Measurements from ENCODE around the gene EPSTI1.

DNA sequence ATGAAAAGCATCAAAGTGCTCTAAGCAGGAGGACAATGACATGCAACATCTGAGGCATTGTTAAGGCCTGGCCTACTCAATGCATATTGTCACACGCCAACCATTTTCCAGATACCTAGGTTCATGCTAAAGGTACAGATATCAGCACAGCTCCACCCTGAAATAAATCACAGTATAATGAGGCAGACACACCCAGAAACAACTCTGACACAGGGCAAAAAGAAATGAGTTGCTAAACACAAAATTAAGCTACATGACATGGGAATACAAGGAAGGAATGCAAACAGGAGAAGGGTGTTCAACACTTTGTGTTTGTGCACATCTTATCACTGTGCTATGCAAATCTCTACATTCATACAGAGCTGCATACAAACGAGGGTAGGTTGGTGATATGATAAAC is 86.5 kb downstream of the EPSTI1 start:
- TF ChIP-seq REST (IDR thresholded peaks at IDR 0.05; ENCODE audit: insufficient read depth in 1 of 2, low read depth in 2 of 2, low read length in 1 of 2): no peak
- TF ChIP-seq, protein P1, sequence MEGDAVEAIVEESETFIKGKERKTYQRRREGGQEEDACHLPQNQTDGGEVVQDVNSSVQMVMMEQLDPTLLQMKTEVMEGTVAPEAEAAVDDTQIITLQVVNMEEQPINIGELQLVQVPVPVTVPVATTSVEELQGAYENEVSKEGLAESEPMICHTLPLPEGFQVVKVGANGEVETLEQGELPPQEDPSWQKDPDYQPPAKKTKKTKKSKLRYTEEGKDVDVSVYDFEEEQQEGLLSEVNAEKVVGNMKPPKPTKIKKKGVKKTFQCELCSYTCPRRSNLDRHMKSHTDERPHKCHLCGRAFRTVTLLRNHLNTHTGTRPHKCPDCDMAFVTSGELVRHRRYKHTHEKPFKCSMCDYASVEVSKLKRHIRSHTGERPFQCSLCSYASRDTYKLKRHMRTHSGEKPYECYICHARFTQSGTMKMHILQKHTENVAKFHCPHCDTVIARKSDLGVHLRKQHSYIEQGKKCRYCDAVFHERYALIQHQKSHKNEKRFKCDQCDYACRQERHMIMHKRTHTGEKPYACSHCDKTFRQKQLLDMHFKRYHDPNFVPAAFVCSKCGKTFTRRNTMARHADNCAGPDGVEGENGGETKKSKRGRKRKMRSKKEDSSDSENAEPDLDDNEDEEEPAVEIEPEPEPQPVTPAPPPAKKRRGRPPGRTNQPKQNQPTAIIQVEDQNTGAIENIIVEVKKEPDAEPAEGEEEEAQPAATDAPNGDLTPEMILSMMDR (IDR thresholded peaks at IDR 0.05): no peak
